ENCODE data around the gene GPHA2. TPM values are rescaled to one million over a fixed set of nuclear protein-coding genes. Genes with fewer than 3 reads are reported as not detected.

Gene GPHA2
- total RNA-seq, 1 experiment from 2014 or later, result not detected

- no TSS peak for BruUV-seq (replicated peaks)
- Mint-ChIP-seq H3K4me3 (ENCODE audit: low read depth, unreplicated experiment) (no peak overlapping the region), H3K27ac (ENCODE audit: unreplicated experiment) (no peak overlapping the region), H3K4me1 (ENCODE audit: low read depth, unreplicated experiment) (no peaks in the 10 kb centered on the region), H3K27me3 (ENCODE audit: unreplicated experiment) (peaks cover 11% of the 10 kb centered on the region), H3K9me3 (ENCODE audit: low read depth, unreplicated experiment) (no peaks in the 10 kb centered on the region), H3K36me3 (ENCODE audit: insufficient read depth, unreplicated experiment) (no peaks in the 10 kb centered on the region)
- CTCF ChIA-PET, result interaction anchor here (0.6 kb wide), 3 partner anchors 18 to 168 kb away, joined by 4 read pairs; no protein-coding TSS in a partner anchor
- intact Hi-C loops (cut with micrococcal nuclease; ENCODE audit: unreplicated experiment), result no loop called here
- no peak for TF ChIP-seq CTCF (IDR thresholded peaks at IDR 0.05; ENCODE audit: unreplicated experiment)
- no peak for DNase-seq
These were observed 15.8 kb upstream of the GPHA2 start for GRCh38 chr11:64951529-64951928.

GRCh38 chr11:64947208-64947814, 11.6 kb upstream of the GPHA2 start:
- H3K27me3 Mint-ChIP-seq (ENCODE audit: unreplicated experiment), result peaks cover 20% of the 10 kb centered on the region
- no peak overlapping the region for H3K27ac Mint-ChIP-seq (ENCODE audit: unreplicated experiment)

GRCh38 chr11:64936539-64936938, 846 bp upstream of the GPHA2 start:
- CTCF ChIA-PET, result no interaction called here
- no peaks in the 10 kb centered on the region for H3K4me1 Mint-ChIP-seq (ENCODE audit: low read depth, unreplicated experiment)
- no peaks in the 10 kb centered on the region for H3K9me3 Mint-ChIP-seq (ENCODE audit: low read depth, unreplicated experiment)
- H3K4me3 Mint-ChIP-seq (ENCODE audit: low read depth, unreplicated experiment), result no peak overlapping the region
- peaks cover 38% of the 10 kb centered on the region for H3K27me3 Mint-ChIP-seq (ENCODE audit: unreplicated experiment)
- no peak for DNase-seq
- no peak for TF ChIP-seq CTCF (IDR thresholded peaks at IDR 0.05; ENCODE audit: unreplicated experiment)
- no peaks in the 10 kb centered on the region for H3K36me3 Mint-ChIP-seq (ENCODE audit: insufficient read depth, unreplicated experiment)
- intact Hi-C loops (cut with micrococcal nuclease; ENCODE audit: unreplicated experiment), result no loop called here
- H3K27ac Mint-ChIP-seq (ENCODE audit: unreplicated experiment), result no peak overlapping the region
- no TSS peak for BruUV-seq (replicated peaks)

More at GRCh38 chr11:64947208-64947814, 11.6 kb upstream of the GPHA2 start:
- intact Hi-C loops (cut with micrococcal nuclease; ENCODE audit: unreplicated experiment), result no loop called here
- no peak for TF ChIP-seq CTCF (IDR thresholded peaks at IDR 0.05; ENCODE audit: unreplicated experiment)
- DNase-seq, result no peak
- no TSS peak for BruUV-seq (replicated peaks)
- H3K9me3 Mint-ChIP-seq (ENCODE audit: low read depth, unreplicated experiment), result no peaks in the 10 kb centered on the region
- H3K4me3 Mint-ChIP-seq (ENCODE audit: low read depth, unreplicated experiment), result no peak overlapping the region
- no peaks in the 10 kb centered on the region for H3K36me3 Mint-ChIP-seq (ENCODE audit: insufficient read depth, unreplicated experiment)
- H3K4me1 Mint-ChIP-seq (ENCODE audit: low read depth, unreplicated experiment), result no peaks in the 10 kb centered on the region
- CTCF ChIA-PET, result interaction anchor here (0.6 to 1.0 kb wide), 2 partner anchors 78 to 99 kb away, joined by 3 to 4 read pairs; no protein-coding TSS in a partner anchor

- Mint-ChIP-seq H3K4me1 (ENCODE audit: low read depth, unreplicated experiment) (no peaks in the 10 kb centered on the region), H3K4me3 (ENCODE audit: low read depth, unreplicated experiment) (no peak overlapping the region), H3K36me3 (ENCODE audit: insufficient read depth, unreplicated experiment) (no peaks in the 10 kb centered on the region), H3K27me3 (ENCODE audit: unreplicated experiment) (peaks cover 29% of the 10 kb centered on the region), H3K9me3 (ENCODE audit: low read depth, unreplicated experiment) (no peaks in the 10 kb centered on the region), H3K27ac (ENCODE audit: unreplicated experiment) (no peak overlapping the region)
- DNase-seq, result no peak
- CTCF ChIA-PET, result interaction anchor here (1.1 kb wide), 1 partner anchor 92 kb away, joined by 3 read pairs; no protein-coding TSS in a partner anchor
- TF ChIP-seq CTCF (IDR thresholded peaks at IDR 0.05; ENCODE audit: unreplicated experiment), result no peak
- intact Hi-C loops (cut with micrococcal nuclease; ENCODE audit: unreplicated experiment), result no loop called here
- no TSS peak for BruUV-seq (replicated peaks)
These were observed 873 bp downstream of the GPHA2 start for GRCh38 chr11:64934682-64935358.
